Activated naive CD4-positive, alpha-beta T cell treated with anti-CD3 and anti-CD28 coated beads, Interleukin-2, amount 10 ng/mL, durations not matched to agents 7 days and 5 days (primary cell): ENCODE data around the gene ADRB1.
A peak's percentile ranks its signal among the peaks of the same experiment; 100 is the strongest.

Experiments used
- CTCF ChIA-PET: fragments of 350-600 bp; sonication (Branson Sonifier 250); formaldehyde crosslinking; loops from one replicate; lab custom pipeline; 2021; ENCODE audit warnings: antibody characterized with exemption; lab: Charles Lee
- DNase-seq: peaks from one replicate; pipeline ENCODE4 v3.0.0-alpha.2; 2020
- H3K27ac Mint-ChIP-seq: one replicate; pipeline ENCODE4 v1.8.0; 2021; ENCODE audit warnings: mild to moderate bottlenecking, moderate library complexity, mixed read lengths
- H3K27me3 Mint-ChIP-seq: one replicate; pipeline ENCODE4 v1.8.0; 2021; ENCODE audit warnings: mild to moderate bottlenecking, mixed read lengths
- H3K36me3 Mint-ChIP-seq: one replicate; pipeline ENCODE4 v1.8.0; 2021; ENCODE audit warnings: mixed read lengths
- H3K4me1 Mint-ChIP-seq: one replicate; pipeline ENCODE4 v1.8.0; 2021; ENCODE audit warnings: mixed read lengths
- H3K4me3 Mint-ChIP-seq: one replicate; pipeline ENCODE4 v1.8.0; 2021; ENCODE audit warnings: mild to moderate bottlenecking, moderate library complexity, mixed read lengths
- H3K9me3 Mint-ChIP-seq: one replicate; pipeline ENCODE4 v1.8.0; 2021; ENCODE audit warnings: mixed read lengths

Gene ADRB1

GRCh38 chr10:114043532-114044246, at the start of gene ADRB1:
TSS of gene ADRB1 (plus strand) at chr10:114043866. CDS start at chr10:114044133, 267 bp downstream.
- CTCF ChIA-PET = interaction anchor here (1.1 kb wide), 1 partner anchor 89 kb away, joined by 3 read pairs; no protein-coding TSS in a partner anchor
- H3K4me3 Mint-ChIP-seq = peak within 1 kb of the TSS; percentile 63
- peak within 1 kb of the TSS; percentile 24 for H3K27ac Mint-ChIP-seq
- peaks cover 22% of the 10 kb centered on the region for H3K4me1 Mint-ChIP-seq
- H3K9me3 Mint-ChIP-seq = no peaks in the 10 kb centered on the region
- H3K27me3 Mint-ChIP-seq = peaks cover 94% of the 10 kb centered on the region
- peaks cover 2% of the 10 kb centered on the region for H3K36me3 Mint-ChIP-seq
- peak; percentile 54 for DNase-seq

DNA sequence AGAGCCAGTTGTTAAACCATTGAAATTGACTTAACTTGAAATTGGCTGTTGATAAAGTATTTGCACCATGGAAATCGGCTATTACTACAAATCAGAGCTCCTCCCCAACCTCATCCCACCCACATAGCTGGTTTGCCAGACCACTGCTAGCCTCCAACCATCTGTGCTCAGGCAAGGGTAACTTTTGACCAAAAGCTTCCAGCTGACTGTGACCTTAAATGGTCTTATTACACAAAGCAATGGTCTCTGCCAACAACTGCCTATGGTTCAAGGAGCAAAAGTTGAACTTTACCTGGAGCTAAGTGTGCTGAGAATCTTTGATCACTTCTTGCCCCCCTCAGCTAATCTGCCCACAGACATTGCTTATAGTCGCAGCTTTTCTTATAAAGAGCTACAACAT, 48.5 kb upstream of the ADRB1 start:
- H3K9me3 Mint-ChIP-seq = no peaks in the 10 kb centered on the region
- DNase-seq = no peak
- peaks cover 85% of the 10 kb centered on the region for H3K27me3 Mint-ChIP-seq
- CTCF ChIA-PET = no interaction called here
- H3K27ac Mint-ChIP-seq = no peak overlapping the region
- H3K36me3 Mint-ChIP-seq = no peaks in the 10 kb centered on the region
- H3K4me1 Mint-ChIP-seq = peaks cover 14% of the 10 kb centered on the region
- H3K4me3 Mint-ChIP-seq = no peak overlapping the region

DNA sequence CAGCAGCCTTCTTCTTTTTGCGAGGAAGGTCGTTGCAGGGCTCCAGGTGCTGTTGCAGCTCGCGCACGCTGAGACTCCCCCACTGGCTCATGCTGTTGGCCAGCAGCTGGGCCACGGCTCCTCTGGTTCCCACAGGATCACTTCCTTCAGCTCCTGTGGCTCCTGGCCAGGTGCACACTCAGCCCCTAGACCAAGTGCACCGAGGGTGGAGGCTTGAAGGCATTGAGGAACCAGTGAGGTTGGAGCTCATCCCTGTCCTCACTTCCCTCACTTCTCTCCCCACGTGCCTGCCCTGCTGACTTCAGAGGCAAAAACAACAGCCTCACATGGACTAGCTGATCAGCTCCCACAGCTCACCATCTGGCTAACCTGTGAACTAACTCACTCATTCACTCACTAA, 46.2 kb upstream of the ADRB1 start:
- CTCF ChIA-PET = no interaction called here
- H3K4me1 Mint-ChIP-seq = peaks cover 8% of the 10 kb centered on the region

DNA sequence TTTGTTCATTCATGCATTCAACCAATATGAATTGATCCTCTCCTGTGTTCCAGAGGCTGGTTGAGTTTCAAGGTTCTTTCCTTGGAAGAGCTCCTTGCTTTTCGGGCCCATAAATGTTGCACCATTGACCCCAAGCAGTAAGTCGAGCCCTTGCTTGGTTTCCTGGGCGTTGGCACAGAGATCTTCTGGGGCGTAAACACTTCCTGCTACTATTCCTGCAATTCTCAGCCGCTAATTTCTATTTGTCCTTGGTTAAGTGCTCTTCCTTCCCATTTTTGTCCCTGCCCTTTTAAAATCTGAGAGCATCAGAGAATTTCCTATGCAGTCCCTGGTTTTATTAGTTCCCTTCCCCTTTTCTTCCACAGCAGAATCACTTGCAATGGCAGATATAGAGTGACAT, 44.1 kb upstream of the ADRB1 start:
- H3K4me3 Mint-ChIP-seq = no peak overlapping the region
- H3K4me1 Mint-ChIP-seq = peaks cover 8% of the 10 kb centered on the region
- DNase-seq = no peak
- no peaks in the 10 kb centered on the region for H3K36me3 Mint-ChIP-seq
- H3K9me3 Mint-ChIP-seq = no peaks in the 10 kb centered on the region
- CTCF ChIA-PET = no interaction called here
- peaks cover 77% of the 10 kb centered on the region for H3K27me3 Mint-ChIP-seq
- no peak overlapping the region for H3K27ac Mint-ChIP-seq

More for the DNA sequence above, 46.2 kb upstream of the ADRB1 start:
- Mint-ChIP-seq H3K27ac (no peak overlapping the region), H3K4me3 (no peak overlapping the region), H3K36me3 (no peaks in the 10 kb centered on the region), H3K9me3 (no peaks in the 10 kb centered on the region), H3K27me3 (peaks cover 79% of the 10 kb centered on the region)
- no peak for DNase-seq

- no peaks in the 10 kb centered on the region for H3K9me3 Mint-ChIP-seq
- H3K27ac Mint-ChIP-seq = no peak overlapping the region
- no peaks in the 10 kb centered on the region for H3K36me3 Mint-ChIP-seq
- CTCF ChIA-PET = no interaction called here
- peaks cover 8% of the 10 kb centered on the region for H3K4me1 Mint-ChIP-seq
- peaks cover 76% of the 10 kb centered on the region for H3K27me3 Mint-ChIP-seq
- H3K4me3 Mint-ChIP-seq = no peak overlapping the region
- DNase-seq = no peak
Observed at GRCh38 chr10:114000457-114001010, 43.1 kb upstream of the ADRB1 start.

DNA sequence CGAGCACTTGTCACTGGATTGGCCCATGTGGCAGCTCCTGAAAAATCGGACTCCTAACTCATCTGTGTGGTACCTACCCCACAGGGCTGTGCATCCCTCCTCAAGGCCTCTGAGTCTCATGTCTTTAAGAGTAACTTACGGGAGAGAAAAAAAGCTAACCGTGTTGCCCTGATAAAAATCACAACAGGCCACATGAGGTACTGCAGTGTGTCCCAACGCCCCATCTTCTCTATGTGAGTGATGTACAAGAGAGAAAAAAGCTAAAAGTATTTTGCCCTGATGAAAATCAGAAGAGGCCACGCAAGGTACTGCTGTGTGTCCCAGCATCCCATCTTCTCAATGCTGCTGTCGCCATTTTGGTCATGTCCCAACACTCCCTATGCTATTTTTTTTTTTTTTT, 41.2 kb upstream of the ADRB1 start:
- Mint-ChIP-seq H3K4me3 (no peak overlapping the region), H3K36me3 (no peaks in the 10 kb centered on the region), H3K27me3 (peaks cover 58% of the 10 kb centered on the region), H3K27ac (no peak overlapping the region), H3K4me1 (peaks cover 8% of the 10 kb centered on the region), H3K9me3 (no peaks in the 10 kb centered on the region)
- DNase-seq = no peak
- CTCF ChIA-PET = interaction anchor here (0.7 kb wide), 1 partner anchor 29 kb away, joined by 3 read pairs; no protein-coding TSS in a partner anchor

DNA sequence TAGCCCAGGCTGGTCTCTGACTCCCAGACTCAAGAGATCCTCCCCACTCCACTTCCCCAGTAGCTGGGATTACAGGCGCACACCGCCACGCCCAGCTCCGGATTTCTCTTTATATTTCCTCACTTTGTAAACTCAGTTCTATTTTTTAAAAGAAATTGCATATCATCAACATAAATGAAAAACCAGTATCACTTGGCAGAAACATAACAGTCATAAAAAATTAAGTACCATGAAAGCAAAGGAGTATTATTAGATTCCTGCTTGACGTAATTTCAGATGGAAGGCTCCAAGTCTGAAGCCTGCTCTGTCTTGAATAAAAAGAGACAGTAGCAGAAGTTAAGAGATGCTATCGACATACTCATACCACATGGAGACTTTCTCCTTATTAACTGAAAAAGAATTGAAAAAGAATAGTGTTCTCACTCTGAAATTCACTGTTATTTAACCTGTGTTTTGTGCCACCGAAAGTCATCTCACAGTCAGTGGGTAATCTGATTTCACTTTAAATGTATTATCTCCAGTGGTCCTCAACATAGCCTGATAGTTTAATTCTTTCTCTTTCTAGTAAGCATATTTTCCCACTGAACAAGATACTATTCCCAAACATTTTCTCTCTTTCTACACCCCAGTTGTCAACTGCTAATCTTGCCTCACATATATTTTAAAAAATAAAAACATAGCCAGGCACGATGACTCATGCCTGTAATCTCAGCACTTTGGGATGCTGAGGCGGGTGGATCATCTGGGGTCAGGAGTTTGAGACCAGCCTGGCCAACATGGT, 40.3 kb upstream of the ADRB1 start:
- DNase-seq = no peak

GRCh38 chr10:114009281-114009996, 34.2 kb upstream of the ADRB1 start:
- Mint-ChIP-seq H3K27ac (no peak overlapping the region), H3K4me1 (no peaks in the 10 kb centered on the region), H3K27me3 (peaks cover 32% of the 10 kb centered on the region), H3K36me3 (no peaks in the 10 kb centered on the region), H3K9me3 (no peaks in the 10 kb centered on the region), H3K4me3 (no peak overlapping the region)
- CTCF ChIA-PET = no interaction called here
- DNase-seq = no peak

More for the DNA sequence above, 40.3 kb upstream of the ADRB1 start:
- Mint-ChIP-seq H3K4me3 (no peak overlapping the region), H3K4me1 (peaks cover 8% of the 10 kb centered on the region), H3K27ac (no peak overlapping the region), H3K27me3 (peaks cover 54% of the 10 kb centered on the region), H3K36me3 (no peaks in the 10 kb centered on the region), H3K9me3 (no peaks in the 10 kb centered on the region)
- CTCF ChIA-PET = interaction anchor here (0.7 kb wide), 1 partner anchor 28 kb away, joined by 3 read pairs; no protein-coding TSS in a partner anchor

GRCh38 chr10:114010316-114010715, 33.4 kb upstream of the ADRB1 start:
- H3K36me3 Mint-ChIP-seq = no peaks in the 10 kb centered on the region
- H3K27me3 Mint-ChIP-seq = peaks cover 27% of the 10 kb centered on the region
- H3K27ac Mint-ChIP-seq = no peak overlapping the region
- no peak overlapping the region for H3K4me3 Mint-ChIP-seq
- no peaks in the 10 kb centered on the region for H3K4me1 Mint-ChIP-seq
- peaks cover under 1% of the 10 kb centered on the region for H3K9me3 Mint-ChIP-seq
- CTCF ChIA-PET = no interaction called here
- no peak for DNase-seq

DNA sequence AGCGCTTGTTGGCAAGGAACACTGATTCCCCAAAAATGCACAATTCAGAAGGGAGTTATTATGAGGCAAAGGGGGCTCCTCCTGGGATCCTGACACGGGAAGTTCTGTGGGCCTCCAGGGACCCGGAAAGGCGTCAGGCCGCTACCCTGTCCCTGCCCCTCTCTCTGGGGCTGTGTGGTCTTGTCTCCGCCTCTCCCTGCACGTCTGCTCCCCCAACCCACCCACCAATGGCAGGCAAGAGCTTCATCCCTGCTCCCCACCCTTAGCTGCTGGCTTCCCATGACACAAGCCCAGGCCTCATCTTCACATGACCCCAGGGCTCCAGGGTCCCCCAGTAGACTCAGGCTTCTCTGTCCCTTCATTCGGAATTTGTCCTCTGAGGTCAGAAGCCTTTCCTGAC, 31.0 kb upstream of the ADRB1 start:
- peaks cover 41% of the 10 kb centered on the region for H3K27me3 Mint-ChIP-seq
- peaks cover 2% of the 10 kb centered on the region for H3K9me3 Mint-ChIP-seq
- no peak for DNase-seq
- H3K4me1 Mint-ChIP-seq = no peaks in the 10 kb centered on the region
- CTCF ChIA-PET = no interaction called here
- H3K36me3 Mint-ChIP-seq = no peaks in the 10 kb centered on the region
- H3K4me3 Mint-ChIP-seq = no peak overlapping the region
- H3K27ac Mint-ChIP-seq = no peak overlapping the region

GRCh38 chr10:114015708-114016107, 28.0 kb upstream of the ADRB1 start:
- H3K27ac Mint-ChIP-seq = no peak overlapping the region
- DNase-seq = no peak
- H3K27me3 Mint-ChIP-seq = peaks cover 51% of the 10 kb centered on the region
- H3K36me3 Mint-ChIP-seq = no peaks in the 10 kb centered on the region
- peaks cover 2% of the 10 kb centered on the region for H3K9me3 Mint-ChIP-seq
- no peak overlapping the region for H3K4me3 Mint-ChIP-seq
- H3K4me1 Mint-ChIP-seq = no peaks in the 10 kb centered on the region
- CTCF ChIA-PET = no interaction called here

DNA sequence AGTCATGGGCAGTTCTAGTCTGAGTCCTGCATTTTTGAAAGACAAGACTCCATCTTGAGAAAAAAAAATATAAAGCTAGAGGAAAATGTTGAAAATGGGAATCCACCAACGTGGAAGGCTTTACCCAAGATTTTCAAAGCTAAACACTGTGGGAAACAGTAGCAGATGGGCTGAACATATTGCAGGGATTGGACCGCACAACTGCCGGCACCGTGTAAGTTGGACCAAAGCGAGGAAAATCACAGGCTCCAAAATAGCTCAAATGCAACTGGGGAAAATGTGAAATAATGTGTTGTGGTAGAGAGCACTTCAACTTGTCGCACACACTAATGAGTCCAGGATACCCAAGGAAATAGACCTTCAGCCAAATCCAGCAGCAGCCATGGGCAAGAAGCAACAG, 26.4 kb upstream of the ADRB1 start:
- no peak overlapping the region for H3K27ac Mint-ChIP-seq
- peaks cover 2% of the 10 kb centered on the region for H3K9me3 Mint-ChIP-seq
- H3K36me3 Mint-ChIP-seq = no peaks in the 10 kb centered on the region
- DNase-seq = no peak
- CTCF ChIA-PET = interaction anchor here (1.1 kb wide), 1 partner anchor 13 kb away, joined by 3 read pairs; no protein-coding TSS in a partner anchor
- H3K4me3 Mint-ChIP-seq = no peak overlapping the region
- H3K27me3 Mint-ChIP-seq = peaks cover 54% of the 10 kb centered on the region
- H3K4me1 Mint-ChIP-seq = no peaks in the 10 kb centered on the region

DNA sequence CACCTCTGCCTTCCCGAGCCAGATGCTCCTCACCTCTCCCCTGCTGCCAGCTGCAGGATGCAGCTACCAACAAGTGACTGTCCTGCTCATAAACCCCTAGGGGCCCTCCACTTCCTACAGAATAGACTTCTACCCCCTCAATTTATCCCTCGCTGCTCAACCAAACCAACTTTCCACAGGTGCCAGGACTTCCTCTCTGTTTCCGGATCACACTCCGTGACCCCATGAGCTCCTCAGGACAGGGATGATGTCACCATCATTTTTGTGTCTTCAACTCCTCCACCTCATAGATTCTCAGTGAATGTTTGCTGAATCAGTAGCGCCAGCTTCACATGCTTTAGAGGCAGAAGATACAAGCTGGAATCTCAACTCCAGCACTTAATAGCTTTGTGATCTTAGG, 25.8 kb upstream of the ADRB1 start:
- no peaks in the 10 kb centered on the region for H3K36me3 Mint-ChIP-seq
- no peak overlapping the region for H3K27ac Mint-ChIP-seq
- no peak for DNase-seq
- no peaks in the 10 kb centered on the region for H3K4me1 Mint-ChIP-seq
- H3K27me3 Mint-ChIP-seq = peaks cover 55% of the 10 kb centered on the region
- CTCF ChIA-PET = interaction anchor here (1.1 kb wide), 1 partner anchor 12 kb away, joined by 3 read pairs; no protein-coding TSS in a partner anchor
- H3K9me3 Mint-ChIP-seq = peaks cover 2% of the 10 kb centered on the region
- no peak overlapping the region for H3K4me3 Mint-ChIP-seq

GRCh38 chr10:114019226-114019625, 24.4 kb upstream of the ADRB1 start:
- H3K4me1 Mint-ChIP-seq = peaks cover 6% of the 10 kb centered on the region

More at GRCh38 chr10:114019226-114019625, 24.4 kb upstream of the ADRB1 start:
- H3K27ac Mint-ChIP-seq = no peak overlapping the region
- no peak for DNase-seq
- H3K27me3 Mint-ChIP-seq = peaks cover 57% of the 10 kb centered on the region
- CTCF ChIA-PET = no interaction called here
- H3K4me3 Mint-ChIP-seq = no peak overlapping the region
- H3K36me3 Mint-ChIP-seq = peaks cover 3% of the 10 kb centered on the region
- peaks cover 2% of the 10 kb centered on the region for H3K9me3 Mint-ChIP-seq
